Measurements from ENCODE around the gene CACNG6.

CACNG6 gene

DNA sequence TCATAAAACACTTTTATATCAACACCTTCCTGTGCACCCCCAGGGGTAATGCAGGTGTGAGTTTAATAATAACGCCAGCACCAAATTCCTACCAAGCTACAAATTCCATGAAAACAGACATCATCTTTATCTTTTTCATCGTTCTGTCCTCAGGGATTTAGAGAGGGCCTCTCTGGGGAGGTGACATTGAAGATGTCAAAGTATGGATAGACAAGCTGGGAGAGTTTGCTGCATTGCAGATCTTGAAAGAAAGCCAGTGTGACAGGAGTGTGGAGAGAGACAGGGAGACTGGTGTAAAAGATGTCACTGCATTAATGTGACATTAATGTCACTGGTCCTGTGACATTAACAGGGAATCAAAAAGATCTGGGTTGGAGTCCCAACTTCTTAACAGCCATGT, 10.1 kb downstream of the CACNG6 start:
- TF ChIP-seq CREB1 (IDR thresholded peaks at IDR 0.05; ENCODE audit: low read depth) (no peak), TAF1 (IDR thresholded peaks at IDR 0.05; ENCODE audit: low read depth) (no peak), ZBTB7A (IDR thresholded peaks at IDR 0.05; ENCODE audit: low read depth) (no peak), EP300 (IDR thresholded peaks at IDR 0.05; ENCODE audit: borderline replicate concordance) (no peak), YY1 (IDR thresholded peaks at IDR 0.05; ENCODE audit: low read depth) (no peak), TCF12 (IDR thresholded peaks at IDR 0.05; ENCODE audit: low read depth) (no peak), EGR1 (IDR thresholded peaks at IDR 0.05) (no peak), TEAD4 (IDR thresholded peaks at IDR 0.05) (no peak), RAD21 (IDR thresholded peaks at IDR 0.05; ENCODE audit: low read depth) (no peak), CEBPB (IDR thresholded peaks at IDR 0.05) (no peak)
- TF ChIP-seq, protein P1, sequence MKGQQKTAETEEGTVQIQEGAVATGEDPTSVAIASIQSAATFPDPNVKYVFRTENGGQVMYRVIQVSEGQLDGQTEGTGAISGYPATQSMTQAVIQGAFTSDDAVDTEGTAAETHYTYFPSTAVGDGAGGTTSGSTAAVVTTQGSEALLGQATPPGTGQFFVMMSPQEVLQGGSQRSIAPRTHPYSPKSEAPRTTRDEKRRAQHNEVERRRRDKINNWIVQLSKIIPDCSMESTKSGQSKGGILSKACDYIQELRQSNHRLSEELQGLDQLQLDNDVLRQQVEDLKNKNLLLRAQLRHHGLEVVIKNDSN (IDR thresholded peaks at IDR 0.05), result no peak
- TF ChIP-seq, protein P2, sequence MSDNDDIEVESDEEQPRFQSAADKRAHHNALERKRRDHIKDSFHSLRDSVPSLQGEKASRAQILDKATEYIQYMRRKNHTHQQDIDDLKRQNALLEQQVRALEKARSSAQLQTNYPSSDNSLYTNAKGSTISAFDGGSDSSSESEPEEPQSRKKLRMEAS (IDR thresholded peaks at IDR 0.05), result no peak

DNA sequence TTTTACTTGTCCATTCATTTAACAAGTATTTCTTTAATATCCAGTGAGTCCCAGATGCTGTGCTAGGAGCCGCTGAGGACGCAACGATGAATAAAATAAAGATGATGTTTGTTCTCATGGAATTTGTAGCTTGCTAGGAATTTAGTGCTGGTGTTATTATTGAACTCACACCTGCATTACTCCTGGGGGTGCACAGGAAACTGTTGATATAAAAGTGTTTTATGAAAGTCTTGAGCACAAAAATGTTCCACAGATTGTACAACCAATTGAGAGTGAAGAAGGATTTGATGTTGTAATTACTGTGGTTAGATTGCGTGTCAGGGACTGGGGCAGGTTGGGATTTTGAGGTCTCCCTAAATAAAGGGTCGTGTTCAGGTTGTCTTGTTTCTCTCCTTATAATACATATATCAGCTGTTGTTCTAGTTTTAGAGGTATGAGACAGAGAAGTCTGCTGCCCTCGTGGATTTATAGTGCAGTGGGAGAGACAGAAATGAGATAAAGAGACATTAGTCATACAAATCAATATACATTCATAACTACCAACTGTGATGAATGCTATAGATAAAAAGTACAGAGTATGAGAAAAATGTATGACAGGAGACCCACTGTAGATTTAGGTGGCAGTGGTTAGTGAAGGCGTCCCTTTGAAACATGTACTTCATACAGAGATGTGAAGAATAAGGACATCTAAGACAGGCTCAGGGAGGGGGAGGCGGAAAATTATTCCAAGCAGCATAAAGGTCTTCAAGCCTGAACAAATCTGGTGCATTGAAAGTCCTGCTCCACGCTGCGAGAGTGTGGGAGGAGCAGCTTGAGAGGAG, 11.3 kb downstream of the CACNG6 start:
- TF ChIP-seq, protein P2 (IDR thresholded peaks at IDR 0.05), result no peak
- TF ChIP-seq FOXM1 (IDR thresholded peaks at IDR 0.05; ENCODE audit: borderline replicate concordance, low read depth), result no peak
- no peak for TF ChIP-seq CREB1 (IDR thresholded peaks at IDR 0.05; ENCODE audit: low read depth)
- no peak for TF ChIP-seq TAF1 (IDR thresholded peaks at IDR 0.05; ENCODE audit: low read depth)
- TF ChIP-seq TEAD4 (IDR thresholded peaks at IDR 0.05), result no peak
- no peak for TF ChIP-seq EGR1 (IDR thresholded peaks at IDR 0.05)

DNA sequence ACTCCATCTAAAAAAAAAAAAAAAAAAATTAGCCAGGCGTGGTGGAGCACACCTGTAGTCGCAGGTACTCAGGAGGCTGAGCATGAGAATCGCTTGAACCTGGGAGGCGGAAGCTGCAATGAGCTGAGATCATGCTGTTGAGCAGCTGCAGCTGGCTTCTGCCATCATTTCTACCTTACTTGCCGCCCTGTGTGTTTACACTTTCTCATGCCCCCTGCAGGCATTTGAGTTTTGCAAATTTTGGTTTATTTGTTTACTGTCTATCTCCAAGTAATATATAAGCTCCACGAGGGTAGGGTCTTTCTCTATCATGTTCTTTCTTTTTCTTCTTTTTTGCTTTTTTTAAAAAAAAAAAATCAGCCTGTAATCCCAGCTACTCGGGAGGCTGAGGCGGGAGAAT, 18.0 kb downstream of the CACNG6 start:
- TF ChIP-seq RAD21 (IDR thresholded peaks at IDR 0.05; ENCODE audit: low read depth) (no peak), EP300 (IDR thresholded peaks at IDR 0.05; ENCODE audit: borderline replicate concordance) (no peak), FOXM1 (IDR thresholded peaks at IDR 0.05; ENCODE audit: borderline replicate concordance, low read depth) (no peak), TCF12 (IDR thresholded peaks at IDR 0.05; ENCODE audit: low read depth) (no peak), ZBTB7A (IDR thresholded peaks at IDR 0.05; ENCODE audit: low read depth) (no peak), TEAD4 (IDR thresholded peaks at IDR 0.05) (no peak), NFIC (IDR thresholded peaks at IDR 0.05) (no peak), YY1 (IDR thresholded peaks at IDR 0.05; ENCODE audit: low read depth) (no peak), EGR1 (IDR thresholded peaks at IDR 0.05) (no peak), TAF1 (IDR thresholded peaks at IDR 0.05; ENCODE audit: low read depth) (no peak), CEBPB (IDR thresholded peaks at IDR 0.05) (no peak), CREB1 (IDR thresholded peaks at IDR 0.05; ENCODE audit: low read depth) (no peak)
- TF ChIP-seq, protein P2 (IDR thresholded peaks at IDR 0.05), result no peak
- TF ChIP-seq, protein P3, sequence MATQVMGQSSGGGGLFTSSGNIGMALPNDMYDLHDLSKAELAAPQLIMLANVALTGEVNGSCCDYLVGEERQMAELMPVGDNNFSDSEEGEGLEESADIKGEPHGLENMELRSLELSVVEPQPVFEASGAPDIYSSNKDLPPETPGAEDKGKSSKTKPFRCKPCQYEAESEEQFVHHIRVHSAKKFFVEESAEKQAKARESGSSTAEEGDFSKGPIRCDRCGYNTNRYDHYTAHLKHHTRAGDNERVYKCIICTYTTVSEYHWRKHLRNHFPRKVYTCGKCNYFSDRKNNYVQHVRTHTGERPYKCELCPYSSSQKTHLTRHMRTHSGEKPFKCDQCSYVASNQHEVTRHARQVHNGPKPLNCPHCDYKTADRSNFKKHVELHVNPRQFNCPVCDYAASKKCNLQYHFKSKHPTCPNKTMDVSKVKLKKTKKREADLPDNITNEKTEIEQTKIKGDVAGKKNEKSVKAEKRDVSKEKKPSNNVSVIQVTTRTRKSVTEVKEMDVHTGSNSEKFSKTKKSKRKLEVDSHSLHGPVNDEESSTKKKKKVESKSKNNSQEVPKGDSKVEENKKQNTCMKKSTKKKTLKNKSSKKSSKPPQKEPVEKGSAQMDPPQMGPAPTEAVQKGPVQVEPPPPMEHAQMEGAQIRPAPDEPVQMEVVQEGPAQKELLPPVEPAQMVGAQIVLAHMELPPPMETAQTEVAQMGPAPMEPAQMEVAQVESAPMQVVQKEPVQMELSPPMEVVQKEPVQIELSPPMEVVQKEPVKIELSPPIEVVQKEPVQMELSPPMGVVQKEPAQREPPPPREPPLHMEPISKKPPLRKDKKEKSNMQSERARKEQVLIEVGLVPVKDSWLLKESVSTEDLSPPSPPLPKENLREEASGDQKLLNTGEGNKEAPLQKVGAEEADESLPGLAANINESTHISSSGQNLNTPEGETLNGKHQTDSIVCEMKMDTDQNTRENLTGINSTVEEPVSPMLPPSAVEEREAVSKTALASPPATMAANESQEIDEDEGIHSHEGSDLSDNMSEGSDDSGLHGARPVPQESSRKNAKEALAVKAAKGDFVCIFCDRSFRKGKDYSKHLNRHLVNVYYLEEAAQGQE (IDR thresholded peaks at IDR 0.05; ENCODE audit: low read depth), result no peak
- TF ChIP-seq, protein P1 (IDR thresholded peaks at IDR 0.05), result no peak

DNA sequence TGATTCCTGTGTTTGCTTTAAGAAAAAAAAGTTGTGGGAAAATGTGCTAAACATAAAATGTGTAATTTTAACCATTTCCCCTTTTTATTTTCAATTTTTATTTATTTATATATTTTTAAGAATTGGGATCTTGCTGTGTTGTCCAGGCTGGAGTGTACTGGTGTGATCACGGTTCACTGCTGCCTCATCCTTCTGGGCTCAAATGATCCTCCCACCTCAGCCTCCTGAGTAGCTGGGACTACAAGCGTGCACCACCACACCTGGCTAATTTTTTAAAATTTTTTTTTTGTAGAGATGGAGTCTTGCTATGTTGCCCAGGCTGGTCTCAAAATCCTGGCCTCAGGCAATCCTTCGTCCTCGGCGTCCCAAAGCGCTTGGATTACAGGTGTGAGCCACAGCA, 19.0 kb downstream of the CACNG6 start:
- TF ChIP-seq CREB1 (IDR thresholded peaks at IDR 0.05; ENCODE audit: low read depth) (no peak), CEBPB (IDR thresholded peaks at IDR 0.05) (no peak), YY1 (IDR thresholded peaks at IDR 0.05; ENCODE audit: low read depth) (no peak), NFIC (IDR thresholded peaks at IDR 0.05) (no peak), ZBTB7A (IDR thresholded peaks at IDR 0.05; ENCODE audit: low read depth) (no peak), EGR1 (IDR thresholded peaks at IDR 0.05) (no peak), RAD21 (IDR thresholded peaks at IDR 0.05; ENCODE audit: low read depth) (no peak), TEAD4 (IDR thresholded peaks at IDR 0.05) (no peak), TAF1 (IDR thresholded peaks at IDR 0.05; ENCODE audit: low read depth) (no peak)
- TF ChIP-seq, protein P2 (IDR thresholded peaks at IDR 0.05), result no peak

DNA sequence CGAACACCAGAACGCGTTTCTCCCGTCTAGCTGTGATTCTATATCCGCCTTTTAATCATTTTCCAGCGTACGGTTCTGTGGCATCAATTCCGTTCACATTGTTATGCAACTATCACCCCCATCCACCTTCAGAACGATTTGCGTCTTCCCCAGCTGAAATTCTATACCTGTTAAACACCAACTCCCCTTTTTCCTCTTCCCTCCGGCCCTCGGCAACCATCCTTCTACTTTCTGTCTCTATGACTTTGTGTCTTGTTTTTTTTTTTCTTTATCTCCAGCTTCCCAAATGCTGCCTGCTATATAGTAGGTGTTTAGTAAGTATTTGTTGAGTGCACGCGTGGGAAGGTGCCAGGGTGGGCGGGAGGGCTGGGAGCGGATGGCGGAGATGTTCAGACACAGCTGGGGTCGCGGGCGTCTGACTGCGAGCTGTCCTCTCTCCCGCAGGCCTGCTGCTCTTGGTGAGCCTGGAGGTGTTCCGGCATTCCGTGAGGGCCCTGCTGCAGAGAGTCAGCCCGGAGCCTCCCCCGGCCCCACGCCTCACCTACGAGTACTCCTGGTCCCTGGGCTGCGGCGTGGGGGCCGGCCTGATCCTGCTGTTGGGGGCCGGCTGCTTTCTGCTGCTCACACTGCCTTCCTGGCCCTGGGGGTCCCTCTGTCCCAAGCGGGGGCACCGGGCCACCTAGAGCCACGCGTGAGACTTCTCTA, 20.2 kb downstream of the CACNG6 start:
- TF ChIP-seq, protein P2 (IDR thresholded peaks at IDR 0.05), result no peak
- TF ChIP-seq ZBTB7A (IDR thresholded peaks at IDR 0.05; ENCODE audit: low read depth), result no peak

DNA sequence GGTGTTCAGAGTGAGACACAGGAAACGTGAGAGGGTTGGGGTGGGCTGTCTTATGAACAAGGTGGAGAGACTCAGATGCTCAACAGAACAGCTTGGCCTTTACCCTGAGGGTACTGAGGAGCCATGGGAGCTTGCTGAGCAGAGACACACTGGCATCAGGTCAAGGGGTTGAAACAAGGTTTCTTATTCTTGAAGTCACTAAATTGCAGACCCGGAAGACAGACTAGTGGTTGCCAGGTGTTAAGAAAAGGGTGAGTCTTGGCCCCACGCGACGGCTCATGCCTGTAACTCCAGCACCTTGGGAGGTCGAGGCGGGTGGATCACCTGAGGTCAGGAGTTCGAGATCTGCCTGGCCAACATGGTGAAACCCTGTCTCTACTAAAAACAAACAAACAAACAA, 22.4 kb downstream of the CACNG6 start:
- TF ChIP-seq ZBTB7A (IDR thresholded peaks at IDR 0.05; ENCODE audit: low read depth), result no peak
- TF ChIP-seq, protein P2 (IDR thresholded peaks at IDR 0.05), result no peak
- no peak for TF ChIP-seq NFIC (IDR thresholded peaks at IDR 0.05)
- TF ChIP-seq YY1 (IDR thresholded peaks at IDR 0.05; ENCODE audit: low read depth), result no peak
- TF ChIP-seq RAD21 (IDR thresholded peaks at IDR 0.05; ENCODE audit: low read depth), result no peak
- no peak for TF ChIP-seq FOXM1 (IDR thresholded peaks at IDR 0.05; ENCODE audit: borderline replicate concordance, low read depth)
- no peak for TF ChIP-seq EGR1 (IDR thresholded peaks at IDR 0.05)
- TF ChIP-seq, protein P1 (IDR thresholded peaks at IDR 0.05), result no peak
- no peak for TF ChIP-seq TEAD4 (IDR thresholded peaks at IDR 0.05)
- TF ChIP-seq, protein P3 (IDR thresholded peaks at IDR 0.05; ENCODE audit: low read depth), result no peak
